T-helper 17 cell (primary cell): ENCODE measurements around the gene STARD8. TPM values are rescaled to one million over a fixed set of nuclear protein-coding genes. Genes with fewer than 3 reads are reported as not detected.
"Not testable (repeated sequence)": the region's sequence is repeated elsewhere in the genome, so short reads cannot be mapped to it uniquely, and the experiment has no call there.

ENCODE experiments used
- ATAC-seq: fragments of 150-1000 bp; cut with Tn5 transposase; 2 replicates; pipeline ENCODE4 v1.10.0; 2021; ENCODE audit warnings: mild to moderate bottlenecking, moderate library complexity
- DNase-seq, 3 donors: peaks; one replicate each; pipeline versions ENCODE4 v3.0.0 to v3.0.0-alpha.2; 2020 to 2021
- H3K9me3 ChIP-seq: one replicate; pipeline ENCODE4 v1.7.0; 2013; ENCODE audit warnings: low read length, mild to moderate bottlenecking; ENCODE audit not compliant: control insufficient read depth, poor library complexity, severe bottlenecking
- H3K27ac Mint-ChIP-seq: one replicate; pipeline ENCODE4 v1.8.0; 2022; ENCODE audit warnings: mild to moderate bottlenecking, moderate library complexity, mixed read lengths
- H3K27me3 Mint-ChIP-seq: one replicate; pipeline ENCODE4 v1.8.0; 2022; ENCODE audit warnings: mixed read lengths
- H3K36me3 Mint-ChIP-seq: one replicate; pipeline ENCODE4 v1.8.0; 2022; ENCODE audit warnings: low read depth, mixed read lengths
- H3K4me1 Mint-ChIP-seq: one replicate; pipeline ENCODE4 v1.8.0; 2022; ENCODE audit warnings: mild to moderate bottlenecking, mixed read lengths
- H3K4me3 Mint-ChIP-seq: one replicate; pipeline ENCODE4 v1.8.0; 2022; ENCODE audit warnings: mild to moderate bottlenecking, moderate library complexity, mixed read lengths
- total RNA-seq, 4 donors: library from RNA in 2 of 4; stranded (reverse) in 2 of 4; gene quantifications; one replicate each; pipeline ENCODE4 v1.2.3 and lab custom pipeline; 2022 to 2026

Gene STARD8
- total RNA-seq, 2 donors from 2014 or later: 0.94 to 3.3 TPM

DNA sequence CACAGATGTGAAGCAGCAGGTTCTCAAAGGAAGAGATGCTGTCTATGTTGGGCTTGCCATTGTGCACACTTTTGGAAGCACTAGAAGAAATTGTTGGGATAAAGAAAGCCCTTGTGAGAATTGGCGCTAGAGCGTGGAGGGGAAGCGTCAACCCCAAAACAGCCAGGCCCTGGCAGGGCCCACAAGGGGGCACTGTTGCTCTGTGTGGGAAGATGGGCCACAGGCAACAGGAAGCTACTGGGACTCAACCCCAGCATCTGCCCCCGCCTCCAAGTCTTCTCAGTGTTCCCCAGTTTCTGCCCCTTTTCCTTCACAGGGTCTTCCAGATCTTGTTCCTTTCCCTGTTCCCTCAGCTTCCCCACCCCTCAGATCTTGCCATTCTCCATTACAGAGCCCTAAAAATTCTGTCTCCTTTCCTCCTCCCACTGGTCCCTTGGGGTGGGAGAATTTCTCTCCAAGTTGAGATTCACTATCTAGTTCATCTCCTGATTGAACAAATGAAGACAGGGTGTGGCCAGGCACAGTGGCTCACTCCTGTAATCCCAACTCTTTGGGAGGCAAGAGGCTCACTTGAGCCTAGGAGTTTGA is 85.5 kb downstream of the STARD8 start:
- ATAC-seq (peak; percentile 73), DNase-seq (peak; percentile 33 to 56 (median 34))
- no peaks in the 10 kb centered on the region for H3K9me3 ChIP-seq
- H3K27ac Mint-ChIP-seq: no peak overlapping the region
- no peaks in the 10 kb centered on the region for H3K36me3 Mint-ChIP-seq
- H3K4me1 Mint-ChIP-seq: peaks cover 2% of the 10 kb centered on the region
- H3K4me3 Mint-ChIP-seq: no peak overlapping the region
- H3K27me3 Mint-ChIP-seq: peaks cover 4% of the 10 kb centered on the region

- no peak overlapping the region for H3K4me3 Mint-ChIP-seq
- ATAC-seq (no peak), DNase-seq (no peak)
- no peaks in the 10 kb centered on the region for H3K9me3 ChIP-seq
- peaks cover 4% of the 10 kb centered on the region for H3K27me3 Mint-ChIP-seq
- H3K36me3 Mint-ChIP-seq: no peaks in the 10 kb centered on the region
- H3K27ac Mint-ChIP-seq: no peak overlapping the region
- H3K4me1 Mint-ChIP-seq: no peaks in the 10 kb centered on the region
Observed at GRCh38 chrX:68735266-68735665, 87.8 kb downstream of the STARD8 start.

DNA sequence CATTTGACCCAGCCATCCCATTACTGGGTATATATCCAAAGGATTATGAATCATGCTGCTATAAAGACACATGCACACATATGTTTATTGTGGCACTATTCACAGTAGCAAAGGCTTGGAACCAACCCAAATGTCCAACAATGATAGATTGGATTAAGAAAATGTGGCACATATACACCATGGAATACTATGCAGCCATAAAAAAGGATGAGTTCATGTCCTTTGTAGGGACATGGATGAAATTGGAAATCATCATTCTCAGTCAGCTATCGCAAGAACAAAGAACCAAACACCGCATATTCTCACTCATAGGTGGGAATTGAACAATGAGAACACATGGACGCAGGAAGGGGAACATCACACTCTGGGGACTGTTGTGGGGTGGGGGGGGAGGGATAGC is 94.4 kb downstream of the STARD8 start:
- not testable (repeated sequence) for H3K4me1 Mint-ChIP-seq, ATAC-seq, DNase-seq, H3K27ac Mint-ChIP-seq, H3K4me3 Mint-ChIP-seq, H3K27me3 Mint-ChIP-seq, H3K36me3 Mint-ChIP-seq, H3K9me3 ChIP-seq

DNA sequence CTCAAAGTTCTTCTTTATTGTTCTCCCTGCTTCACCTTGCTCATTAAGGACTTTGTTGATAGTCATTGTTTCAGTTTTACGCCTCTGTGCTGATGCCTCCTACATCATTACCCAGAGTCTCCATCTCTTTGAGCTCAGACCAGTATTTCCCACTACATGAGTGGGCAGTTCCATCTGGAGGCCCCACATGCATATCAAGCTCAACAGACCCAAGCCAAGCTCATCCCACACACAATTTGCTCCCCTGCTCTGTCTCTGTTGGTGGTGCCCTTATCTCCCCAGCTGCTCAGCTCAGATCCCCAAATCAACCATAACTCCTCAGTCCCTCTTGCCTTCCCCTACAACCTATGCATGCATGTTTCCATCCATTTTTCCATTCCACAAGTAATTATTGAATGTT is 96.3 kb downstream of the STARD8 start:
- ATAC-seq (no peak), DNase-seq (no peak)
- Mint-ChIP-seq H3K4me1 (no peaks in the 10 kb centered on the region), H3K36me3 (no peaks in the 10 kb centered on the region), H3K27ac (no peak overlapping the region), H3K27me3 (no peaks in the 10 kb centered on the region), H3K4me3 (no peak overlapping the region)
- H3K9me3 ChIP-seq: no peaks in the 10 kb centered on the region

DNA sequence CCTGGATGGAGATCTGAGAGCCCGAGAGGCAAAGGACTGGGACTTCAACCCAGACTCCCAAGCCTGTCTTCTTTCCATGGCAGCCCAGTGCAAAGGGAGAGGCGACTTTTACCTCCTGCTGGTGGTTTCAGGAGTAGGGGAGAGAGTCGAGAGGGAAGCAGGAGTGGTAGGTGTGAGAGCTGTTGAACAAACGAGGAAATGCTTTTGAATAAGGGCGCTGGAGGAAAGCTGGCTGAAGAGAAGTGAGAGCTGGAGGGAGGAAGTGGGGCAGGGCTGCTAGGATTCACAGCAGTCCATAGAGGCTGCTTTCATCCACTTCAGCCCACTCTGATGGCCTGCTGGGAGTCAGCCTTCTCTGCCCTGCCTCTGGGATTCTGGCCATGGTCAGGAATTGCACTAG is 99.5 kb downstream of the STARD8 start:
- Mint-ChIP-seq H3K27ac (no peak overlapping the region), H3K36me3 (no peaks in the 10 kb centered on the region), H3K4me1 (no peaks in the 10 kb centered on the region), H3K27me3 (no peaks in the 10 kb centered on the region), H3K4me3 (no peak overlapping the region)
- H3K9me3 ChIP-seq: no peaks in the 10 kb centered on the region
- DNase-seq (no peak), ATAC-seq (no peak)

GRCh38 chrX:68748030-68748429 is 100.6 kb downstream of the STARD8 start:
- H3K27ac Mint-ChIP-seq: no peak overlapping the region
- no peaks in the 10 kb centered on the region for H3K9me3 ChIP-seq
- ATAC-seq (no peak), DNase-seq (no peak)
- H3K4me3 Mint-ChIP-seq: no peak overlapping the region
- H3K27me3 Mint-ChIP-seq: no peaks in the 10 kb centered on the region
- H3K36me3 Mint-ChIP-seq: no peaks in the 10 kb centered on the region
- no peaks in the 10 kb centered on the region for H3K4me1 Mint-ChIP-seq

DNA sequence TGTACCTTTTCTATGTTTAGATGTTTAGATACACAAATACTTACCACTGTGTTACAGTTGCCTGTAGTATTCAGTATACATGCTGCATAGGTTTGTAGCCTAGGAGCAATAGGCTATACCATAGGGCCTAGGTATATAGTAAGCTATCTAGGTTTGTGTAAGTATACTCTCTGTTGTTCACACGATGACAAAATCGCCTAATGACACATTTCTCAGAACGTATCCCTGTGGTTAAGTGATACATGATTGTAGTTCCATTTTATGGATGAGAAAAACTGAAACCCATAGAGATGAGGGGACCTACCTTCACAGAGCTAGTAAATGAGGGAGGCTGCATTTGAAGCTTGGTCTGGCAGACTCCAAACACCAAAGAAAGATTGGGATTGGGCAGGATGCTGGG is 102.0 kb downstream of the STARD8 start:
- no peak overlapping the region for H3K4me3 Mint-ChIP-seq
- no peaks in the 10 kb centered on the region for H3K9me3 ChIP-seq
- no peak for ATAC-seq
- DNase-seq: no peak
- H3K27me3 Mint-ChIP-seq: no peaks in the 10 kb centered on the region
- no peaks in the 10 kb centered on the region for H3K4me1 Mint-ChIP-seq
- H3K36me3 Mint-ChIP-seq: no peaks in the 10 kb centered on the region
- no peak overlapping the region for H3K27ac Mint-ChIP-seq

- no peaks in the 10 kb centered on the region for H3K9me3 ChIP-seq
- Mint-ChIP-seq H3K27me3 (no peaks in the 10 kb centered on the region), H3K4me1 (no peaks in the 10 kb centered on the region), H3K27ac (no peak overlapping the region), H3K4me3 (no peak overlapping the region), H3K36me3 (no peaks in the 10 kb centered on the region)
- DNase-seq: no peak
- ATAC-seq: no peak
Observed at GRCh38 chrX:68750316-68750715, 102.8 kb downstream of the STARD8 start.

DNA sequence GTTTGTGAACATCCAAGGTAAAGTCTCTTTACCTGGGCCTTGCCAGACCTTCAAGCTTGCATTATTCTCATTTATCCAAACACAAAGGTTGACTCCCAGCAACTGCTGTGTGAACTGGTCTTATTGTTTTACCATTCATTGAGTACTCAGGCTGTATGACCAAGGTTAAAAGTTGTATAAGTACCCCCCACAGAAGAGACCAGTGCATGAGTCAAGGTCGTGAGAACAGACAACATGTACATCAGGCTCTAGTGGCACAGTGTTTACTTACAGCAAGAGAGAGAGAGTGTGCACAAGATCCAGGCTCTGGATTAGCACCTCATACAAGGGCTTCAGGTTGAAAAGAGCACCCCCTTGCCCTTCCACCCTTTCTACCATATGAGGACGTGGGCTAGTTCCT is 103.9 kb downstream of the STARD8 start:
- Mint-ChIP-seq H3K36me3 (peaks cover 2% of the 10 kb centered on the region), H3K27ac (no peak overlapping the region), H3K4me1 (peaks cover 2% of the 10 kb centered on the region), H3K4me3 (no peak overlapping the region), H3K27me3 (no peaks in the 10 kb centered on the region)
- DNase-seq (no peak), ATAC-seq (no peak)
- H3K9me3 ChIP-seq: no peaks in the 10 kb centered on the region

GRCh38 chrX:68753218-68753617 is 105.8 kb downstream of the STARD8 start:
- peaks cover 2% of the 10 kb centered on the region for H3K36me3 Mint-ChIP-seq
- no peak for DNase-seq
- H3K4me1 Mint-ChIP-seq: peaks cover 2% of the 10 kb centered on the region
- ATAC-seq: no peak
- H3K27ac Mint-ChIP-seq: no peak overlapping the region
- H3K9me3 ChIP-seq: no peaks in the 10 kb centered on the region
- H3K27me3 Mint-ChIP-seq: no peaks in the 10 kb centered on the region
- H3K4me3 Mint-ChIP-seq: no peak overlapping the region

DNA sequence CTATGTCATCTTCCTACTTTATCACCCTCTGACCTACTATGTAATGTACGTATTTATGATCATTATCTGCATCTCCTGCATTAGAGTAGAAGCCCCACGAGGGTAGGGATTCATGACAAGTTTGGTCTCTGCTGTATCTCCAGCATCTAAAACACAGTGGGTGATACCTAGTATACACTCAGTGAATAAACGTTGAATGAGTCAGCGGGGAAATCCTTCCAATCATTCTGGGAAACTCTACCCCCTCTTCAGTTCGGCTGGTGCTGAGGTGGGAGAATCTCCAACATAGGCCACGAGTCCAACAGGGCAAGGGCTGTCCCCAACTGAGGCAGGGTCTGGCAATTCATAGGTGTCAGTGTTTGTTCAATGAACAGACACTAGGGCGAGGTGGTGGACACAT is 106.9 kb downstream of the STARD8 start:
- no peaks in the 10 kb centered on the region for H3K9me3 ChIP-seq
- Mint-ChIP-seq H3K4me3 (no peak overlapping the region), H3K36me3 (peaks cover 2% of the 10 kb centered on the region), H3K27me3 (no peaks in the 10 kb centered on the region), H3K27ac (no peak overlapping the region), H3K4me1 (peaks cover 2% of the 10 kb centered on the region)
- no peak for ATAC-seq
- DNase-seq: no peak

- Mint-ChIP-seq H3K4me3 (no peak overlapping the region), H3K27me3 (no peaks in the 10 kb centered on the region), H3K27ac (no peak overlapping the region), H3K4me1 (peaks cover 2% of the 10 kb centered on the region), H3K36me3 (peaks cover 2% of the 10 kb centered on the region)
- no peak for ATAC-seq
- no peaks in the 10 kb centered on the region for H3K9me3 ChIP-seq
- no peak for DNase-seq
Observed at GRCh38 chrX:68755616-68756125, 108.2 kb downstream of the STARD8 start.

GRCh38 chrX:68757331-68757730 is 109.9 kb downstream of the STARD8 start:
- H3K9me3 ChIP-seq: no peaks in the 10 kb centered on the region
- Mint-ChIP-seq H3K4me3 (no peak overlapping the region), H3K4me1 (peaks cover 2% of the 10 kb centered on the region), H3K36me3 (peaks cover 2% of the 10 kb centered on the region), H3K27me3 (no peaks in the 10 kb centered on the region), H3K27ac (no peak overlapping the region)
- no peak for DNase-seq
- no peak for ATAC-seq

DNA sequence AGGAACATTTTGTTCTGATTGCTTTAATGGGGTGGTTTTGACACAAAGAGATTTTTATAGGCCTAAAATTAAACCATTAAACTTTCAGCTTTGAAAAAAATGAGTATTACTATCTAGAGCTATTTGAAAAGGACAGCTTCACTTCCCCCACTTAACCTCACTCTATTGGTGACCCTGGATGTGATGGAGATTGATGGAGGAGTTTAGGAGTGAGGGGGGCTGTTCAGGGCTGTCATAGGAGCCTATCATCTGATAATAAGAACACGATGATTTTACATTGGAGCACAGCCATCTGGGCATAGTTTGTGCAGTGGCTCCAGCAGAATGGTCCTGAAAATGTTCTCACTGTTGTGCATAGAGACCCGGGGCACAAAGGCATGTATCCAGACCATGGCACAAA is 110.3 kb downstream of the STARD8 start:
- H3K27me3 Mint-ChIP-seq: no peaks in the 10 kb centered on the region
- H3K4me1 Mint-ChIP-seq: peaks cover 2% of the 10 kb centered on the region
- ATAC-seq: no peak

More for the DNA sequence above, 110.3 kb downstream of the STARD8 start:
- no peaks in the 10 kb centered on the region for H3K9me3 ChIP-seq
- no peak for DNase-seq
- Mint-ChIP-seq H3K27ac (no peak overlapping the region), H3K36me3 (peaks cover 2% of the 10 kb centered on the region), H3K4me3 (no peak overlapping the region)
